Caki2 (cell line): ENCODE measurements around the gene MUC13. TPM values are rescaled to one million over a fixed set of nuclear protein-coding genes. Genes with fewer than 3 reads are reported as not detected.
A peak's percentile ranks its signal among the peaks of the same experiment; 100 is the strongest.

Experiments
- DNase-seq: peaks from one replicate; pipeline ENCODE4 v3.0.0-alpha.2; 2015; ENCODE audit warnings: low read depth
- in situ Hi-C: cut with HindIII; loops from 2 replicates; pipeline ENCODE4 v1.10.0; 2016; ENCODE audit warnings: low sequenced_read_pairs, low pct_unique_long_range_greater_than_20kb, mixed read lengths
- total RNA-seq: library from RNA; depleted of rRNA; stranded (reverse); fragments of >200 nt; shearing (Covaris generic); gene quantifications from 2 replicates; pipeline ENCODE4 v1.2.3, GENCODE V29; 2014; ENCODE audit warnings: low replicate concordance

Gene MUC13
- total RNA-seq, 1 experiment from 2014 or later = 0.37 TPM

DNA sequence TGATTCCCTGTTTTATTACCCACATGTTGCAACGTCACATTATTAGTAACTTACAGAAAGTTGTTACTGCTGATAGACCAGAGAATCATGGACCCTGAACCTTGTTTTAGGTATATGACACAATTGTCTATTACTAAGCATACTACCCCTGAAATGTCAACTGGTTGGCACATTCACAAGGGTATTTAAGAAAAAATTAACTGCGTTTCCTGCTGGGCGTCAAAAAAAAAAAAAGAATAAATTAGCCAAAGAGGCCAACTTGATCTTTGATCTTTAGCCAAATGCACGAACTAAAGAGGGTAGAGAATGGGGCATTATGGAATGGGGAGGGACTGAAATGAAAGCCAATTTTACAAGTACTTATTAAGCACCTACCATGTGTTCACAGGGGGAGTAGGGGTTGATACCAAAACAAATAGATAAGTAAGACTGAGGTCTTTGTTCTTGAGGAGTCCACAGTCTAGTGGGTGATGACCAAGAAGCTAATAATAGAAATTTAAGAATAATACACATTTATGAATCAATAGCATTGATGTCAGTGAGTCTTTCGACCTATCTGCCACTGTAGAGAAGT, 17.8 kb upstream of the MUC13 start:
- DNase-seq = no peak
- in situ Hi-C loops = no loop called here

DNA sequence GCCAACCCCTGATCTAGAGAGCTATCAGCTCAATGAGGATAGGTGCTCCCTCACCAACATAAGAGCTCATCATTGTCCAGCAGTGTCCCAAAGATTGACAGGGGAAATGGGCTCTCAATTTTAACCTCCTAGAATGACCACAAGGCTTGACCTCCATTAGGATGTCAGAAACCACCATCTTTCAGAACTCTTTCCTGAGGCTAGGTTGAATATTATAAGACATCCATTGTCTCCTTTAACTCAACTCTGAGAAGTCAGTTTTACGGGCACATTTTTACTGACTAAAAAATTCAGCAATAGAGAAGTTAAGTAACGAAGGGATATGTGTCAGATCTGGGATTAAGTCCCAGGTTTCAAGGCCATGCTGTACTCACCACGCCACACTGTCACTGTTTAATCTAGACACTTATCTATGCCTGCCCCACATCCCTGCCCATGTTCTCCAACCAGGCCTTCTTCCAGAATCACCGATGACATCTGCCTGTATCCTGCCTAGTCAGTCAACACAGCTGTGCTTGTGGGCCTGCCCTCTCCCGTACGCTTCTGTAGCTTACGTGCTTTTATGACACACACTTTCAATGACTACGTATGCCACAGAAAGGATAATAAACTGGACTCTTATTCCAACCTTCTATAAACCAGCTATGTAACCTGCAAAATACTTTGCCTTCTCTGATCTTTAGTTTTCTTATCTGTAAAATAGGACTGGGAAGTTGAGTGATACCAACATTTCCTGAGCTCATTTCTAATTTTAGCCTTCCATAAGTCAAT, 17.1 kb upstream of the MUC13 start:
- in situ Hi-C loops = no loop called here
- DNase-seq = no peak

DNA sequence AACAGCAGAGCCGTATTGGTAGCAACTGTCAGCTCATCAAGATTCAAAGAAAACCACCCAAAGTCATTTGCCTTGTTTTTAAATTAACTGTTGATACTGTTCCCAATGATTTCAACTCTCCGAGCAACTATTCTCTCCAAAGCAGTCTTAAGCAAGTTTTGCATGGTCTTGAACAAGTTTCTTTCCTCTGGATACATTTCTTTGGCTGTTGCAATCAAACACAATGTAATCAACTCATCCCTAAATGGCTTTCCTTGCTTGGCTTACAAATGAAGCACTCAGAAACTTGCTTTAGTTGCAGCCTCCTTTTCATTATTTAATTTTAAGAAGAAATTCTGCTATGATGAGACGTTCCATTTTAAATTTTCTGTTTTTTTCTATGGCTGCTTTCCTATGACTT, 15.5 kb upstream of the MUC13 start:
- DNase-seq = no peak
- in situ Hi-C loops = no loop called here

DNA sequence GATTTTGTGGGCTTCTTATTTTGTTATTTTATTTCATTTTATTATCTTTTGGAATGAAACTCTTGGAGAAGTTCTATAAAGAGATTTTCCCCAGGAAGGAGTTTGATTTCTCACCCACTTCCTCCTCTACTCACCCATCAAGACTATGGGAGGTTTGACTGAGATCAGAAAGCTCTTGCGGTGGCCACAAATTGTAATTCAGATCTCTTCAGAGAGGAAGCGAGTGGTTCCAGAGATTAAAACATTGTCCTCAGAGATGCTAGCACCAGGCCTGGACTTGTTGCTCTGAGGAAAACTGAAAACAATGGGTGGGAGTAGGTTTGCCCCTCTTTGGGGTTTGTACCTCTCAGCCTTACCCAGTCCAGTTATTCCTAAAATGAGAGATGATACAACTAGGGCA, 8.1 kb upstream of the MUC13 start:
- DNase-seq = no peak
- in situ Hi-C loops = no loop called here

GRCh38 chr3:124941771-124942170, 7.2 kb upstream of the MUC13 start:
- in situ Hi-C loops = no loop called here
- DNase-seq = no peak

DNA sequence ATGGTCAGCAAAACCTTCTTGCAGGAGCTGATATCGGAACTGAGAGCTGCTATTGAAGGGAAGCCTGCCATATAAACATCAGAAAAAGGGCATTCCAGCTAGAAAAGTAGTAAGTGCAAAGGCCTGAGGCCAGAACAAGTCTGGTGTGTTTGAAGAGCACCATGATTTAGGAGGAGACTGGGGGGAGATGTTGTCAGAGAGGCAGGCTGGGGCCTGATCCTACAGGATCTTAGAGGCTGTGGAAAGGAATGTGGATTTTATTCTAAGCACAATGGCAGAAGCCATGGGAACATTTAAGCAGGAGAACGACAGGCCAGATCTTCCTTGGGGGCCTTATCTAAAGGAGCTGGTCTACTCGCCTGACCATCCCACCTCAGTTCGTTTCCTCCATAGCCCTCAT, 5.1 kb upstream of the MUC13 start:
- in situ Hi-C loops = no loop called here
- DNase-seq = no peak

DNA sequence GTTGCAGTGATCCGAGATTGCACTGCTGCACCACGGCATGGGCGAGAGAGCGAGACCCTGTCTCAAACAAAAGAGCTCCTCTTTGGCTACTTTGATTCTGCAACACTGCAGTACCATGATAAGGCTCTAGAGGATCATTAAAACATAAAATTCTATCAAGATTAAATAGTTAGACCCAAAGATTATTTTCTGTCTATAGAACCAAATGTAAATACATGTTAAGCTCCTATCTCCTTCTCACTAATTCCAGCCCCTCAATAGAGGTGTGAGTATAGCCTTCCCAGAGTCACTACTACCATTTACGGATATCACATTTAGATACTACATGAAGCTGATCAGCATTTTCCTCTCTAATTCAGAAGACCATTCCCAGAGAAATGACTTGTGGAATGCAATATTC, 4.3 kb upstream of the MUC13 start:
- no peak for DNase-seq
- in situ Hi-C loops = no loop called here

DNA sequence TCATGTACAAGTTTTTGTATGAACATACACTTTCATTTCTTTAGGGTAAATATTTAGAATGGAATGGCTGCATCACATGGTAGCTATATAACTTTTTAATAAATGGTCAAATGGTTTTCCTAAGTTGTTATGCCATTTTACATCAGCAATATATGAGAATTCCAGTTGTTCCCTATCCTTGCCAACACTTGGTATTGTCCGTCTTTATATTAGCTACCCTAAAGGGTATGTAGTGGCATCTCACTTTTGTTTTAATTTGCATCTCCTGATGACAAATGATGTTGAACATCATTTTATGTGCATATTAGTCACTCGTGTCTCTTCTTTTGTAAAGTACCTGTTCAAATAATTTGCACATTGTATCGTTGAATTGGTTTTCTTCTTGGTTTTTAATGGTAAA, 2.5 kb upstream of the MUC13 start:
- in situ Hi-C loops = no loop called here

DNA sequence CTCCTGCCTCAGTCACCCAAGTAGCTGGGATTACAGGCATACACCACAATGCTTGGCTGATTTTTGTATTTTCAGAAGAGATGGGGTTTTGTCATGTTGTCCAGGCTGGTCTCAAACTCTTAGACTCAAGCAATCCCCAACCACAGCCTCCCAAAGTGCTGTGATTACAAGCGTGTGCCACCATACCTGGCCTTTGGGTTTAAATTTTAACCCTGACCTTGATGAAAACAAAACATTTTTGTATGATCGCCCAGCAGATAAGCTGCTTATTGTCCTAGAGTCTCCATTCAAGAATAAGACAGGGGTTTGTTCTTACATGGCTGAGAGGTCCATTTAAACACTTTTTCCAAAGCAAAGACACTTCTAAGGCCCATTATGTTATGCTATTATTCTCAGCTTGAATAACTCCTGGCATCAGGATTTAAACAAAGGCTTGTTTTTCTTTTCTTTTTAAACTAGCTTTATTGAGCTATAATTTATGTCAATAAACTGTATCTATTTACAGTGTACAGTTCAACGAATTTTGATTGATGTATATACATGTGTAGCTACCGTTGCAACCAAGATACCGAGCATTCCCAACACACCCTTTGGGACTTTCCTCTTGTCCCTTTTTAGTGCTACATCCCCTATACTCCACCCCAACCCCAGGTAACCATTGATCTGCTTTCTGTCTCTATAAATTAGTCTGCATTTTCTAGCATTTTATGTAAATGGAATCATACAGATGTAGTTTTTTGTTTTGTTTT, 1.4 kb upstream of the MUC13 start:
- in situ Hi-C loops = no loop called here
- peak; percentile 34 for DNase-seq

More for the DNA sequence above, 2.5 kb upstream of the MUC13 start:
- no peak for DNase-seq

GRCh38 chr3:124935264-124935663, 713 bp upstream of the MUC13 start:
- in situ Hi-C loops = no loop called here
- no peak for DNase-seq

DNA sequence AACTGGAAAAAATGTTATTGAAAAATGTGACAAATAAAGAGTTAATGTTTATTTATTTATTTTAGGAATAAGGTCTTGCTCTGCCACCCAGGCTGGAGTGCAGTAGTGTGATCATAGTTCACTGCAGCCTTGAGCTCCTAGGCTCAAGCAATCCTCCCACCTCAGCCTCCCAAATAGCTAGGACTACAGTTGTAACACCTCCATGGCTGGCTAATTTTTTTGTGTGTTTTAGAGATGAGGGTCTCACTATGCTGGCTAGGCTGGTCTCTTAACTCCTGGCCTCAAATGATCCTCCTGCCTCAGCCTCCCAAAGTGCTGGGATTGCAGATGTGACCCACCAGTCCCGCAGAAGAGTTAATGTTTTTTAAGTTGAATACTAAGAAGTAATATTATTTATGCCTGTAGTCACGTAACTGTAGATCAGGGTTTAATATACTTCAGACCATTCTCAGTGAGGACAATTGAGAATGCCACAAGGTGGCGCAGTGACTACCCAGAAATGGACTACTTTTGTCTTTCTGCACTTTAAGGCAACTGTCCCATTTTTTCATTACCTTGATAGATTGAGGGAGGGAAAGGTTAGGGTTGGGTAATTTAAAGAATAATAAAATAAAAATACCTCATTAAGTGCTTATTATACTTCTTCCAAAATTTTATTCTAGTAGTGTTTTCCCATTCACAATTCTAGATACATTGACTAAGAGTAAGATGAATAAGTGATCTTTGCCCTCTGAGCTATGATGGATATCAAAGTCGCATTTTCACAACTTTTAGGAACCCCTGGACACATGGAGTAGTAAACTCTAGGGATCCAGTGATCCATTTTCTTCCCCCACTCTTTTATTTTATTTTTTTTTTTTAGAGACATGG, 6.0 kb downstream of the MUC13 start:
- peak; percentile 21 for DNase-seq
- in situ Hi-C loops = no loop called here

- in situ Hi-C loops = no loop called here
- no peak for DNase-seq
Observed at GRCh38 chr3:124927574-124928045, 6.9 kb downstream of the MUC13 start.

DNA sequence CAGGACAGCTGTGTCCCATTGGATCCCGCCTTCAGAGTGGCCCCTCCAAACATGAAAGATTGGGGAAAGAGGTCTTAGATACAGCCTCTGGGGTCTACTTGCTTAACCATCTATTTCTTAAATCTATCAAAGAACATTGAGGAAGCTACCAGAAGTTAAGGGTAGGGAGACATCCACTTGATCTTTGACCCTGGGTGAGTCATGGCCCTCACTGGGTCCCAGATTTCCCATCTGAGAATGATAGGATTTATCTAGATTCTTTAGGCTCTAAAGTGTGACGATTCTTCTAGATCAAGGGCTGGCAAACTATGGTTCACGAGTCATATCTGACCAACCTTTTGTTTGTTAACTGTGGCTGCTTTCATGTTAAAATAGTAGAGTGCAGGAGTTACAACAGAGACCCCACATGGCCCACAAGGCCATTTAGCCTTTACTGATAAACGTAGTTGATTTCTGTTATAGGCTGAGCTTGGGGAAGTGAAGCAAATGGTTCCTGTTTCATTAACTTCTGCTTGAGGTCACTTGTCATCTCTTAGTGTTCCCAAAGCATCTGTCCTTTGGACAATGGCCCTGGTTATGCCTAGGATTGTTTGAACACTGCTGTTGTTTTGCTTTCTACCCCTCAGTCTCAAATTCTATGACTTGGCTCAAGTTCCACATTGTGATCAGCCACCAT, 8.0 kb downstream of the MUC13 start:
- in situ Hi-C loops = no loop called here
- no peak for DNase-seq

DNA sequence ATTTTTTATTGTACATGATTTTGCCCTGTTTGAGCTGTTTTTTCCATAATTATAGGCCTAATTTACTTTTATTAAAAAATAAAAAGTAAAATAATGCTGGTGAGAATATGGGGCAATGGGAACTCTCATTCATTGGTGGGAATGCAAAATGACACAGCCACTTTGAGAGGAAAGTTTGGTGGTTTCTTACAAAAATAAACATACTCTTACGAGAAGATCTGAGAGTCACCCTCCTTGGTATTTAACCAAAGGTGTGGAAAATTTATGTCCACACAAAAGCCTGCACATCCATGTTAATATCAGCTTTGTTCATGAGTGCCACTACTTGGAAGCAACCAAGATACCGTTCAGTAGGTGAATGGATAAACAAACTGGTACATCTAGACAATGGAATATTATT, 9.8 kb downstream of the MUC13 start:
- in situ Hi-C loops = no loop called here

DNA sequence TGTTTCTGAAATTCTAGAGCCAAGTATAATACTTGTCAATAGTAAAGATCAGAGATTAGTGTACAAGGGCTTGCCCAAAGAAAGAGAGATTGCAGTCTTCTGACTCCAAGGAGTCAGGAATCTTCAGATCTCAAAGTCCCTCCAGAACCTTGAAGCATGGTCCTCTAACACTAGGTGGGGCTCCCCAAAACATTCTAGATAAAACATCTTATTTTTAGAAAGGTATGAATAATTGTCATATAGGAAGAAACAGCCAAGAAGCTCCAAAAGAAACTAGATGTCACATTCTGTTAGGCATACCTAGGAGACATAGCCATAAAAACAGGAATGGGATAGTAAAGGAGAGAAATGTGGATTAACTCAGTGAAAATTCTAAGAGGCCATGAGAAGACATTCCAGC, 10.7 kb downstream of the MUC13 start:
- DNase-seq = no peak
- in situ Hi-C loops = no loop called here

More for the DNA sequence above, 9.8 kb downstream of the MUC13 start:
- DNase-seq = no peak

DNA sequence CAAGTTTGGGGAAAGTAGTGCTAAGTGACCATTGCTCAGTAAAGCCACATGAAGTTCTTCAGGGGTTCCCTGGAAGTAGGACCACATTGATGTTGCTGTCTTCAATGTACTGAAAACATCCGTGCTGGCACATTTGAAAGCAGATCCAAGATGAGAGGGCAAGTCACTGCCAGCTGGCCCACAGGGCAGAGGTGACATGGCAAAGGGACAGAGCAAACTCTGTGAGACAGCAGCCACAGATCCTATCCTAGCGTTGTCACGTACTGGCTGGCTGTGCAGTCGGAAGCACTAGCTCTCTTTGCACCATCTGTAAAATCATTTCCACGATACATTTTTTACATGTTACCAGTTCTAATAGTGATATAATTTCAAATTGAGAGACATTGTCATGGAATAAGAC, 13.8 kb downstream of the MUC13 start:
- no peak for DNase-seq
- in situ Hi-C loops = no loop called here

DNA sequence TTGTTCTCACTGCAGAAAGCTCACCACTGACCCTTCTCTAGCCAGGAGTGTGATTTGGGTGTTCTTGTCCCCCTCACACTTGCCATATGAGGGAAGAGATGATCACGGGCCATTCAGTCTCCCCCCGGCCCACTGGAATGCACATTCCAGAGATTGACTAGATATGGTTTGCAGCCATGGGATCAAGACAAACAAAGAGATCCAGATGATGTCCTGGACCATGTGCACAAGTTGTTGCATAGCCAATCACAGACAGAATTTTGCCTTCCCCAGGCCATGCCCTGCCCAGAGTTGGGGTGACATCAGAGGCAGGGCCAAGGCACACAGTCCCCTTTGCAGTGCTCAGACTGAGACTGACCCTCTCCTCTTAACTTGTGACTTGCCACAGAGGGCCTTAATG, 14.8 kb downstream of the MUC13 start:
- DNase-seq = no peak
- in situ Hi-C loops = no loop called here

GRCh38 chr3:124918524-124918923, 16.0 kb downstream of the MUC13 start:
- in situ Hi-C loops = no loop called here
- no peak for DNase-seq
